Liver (tissue), 9 donors: Measurements from ENCODE around the gene ANKRD42. TPM values are rescaled to one million over a fixed set of nuclear protein-coding genes. Genes with fewer than 3 reads are reported as not detected.

Source experiments
- DNase-seq: peaks from one replicate; pipeline ENCODE4 v3.0.0-alpha.2; 2017; ENCODE audit warnings: low spot score
- H3K27ac ChIP-seq, 2 donors: one replicate each; pipeline ENCODE4 v1.7.0; 2013; ENCODE audit warnings: inconsistent platforms in 2 of 2, low read length in 2 of 2, control low read depth in 1 of 2, low read depth in 1 of 2, mild to moderate bottlenecking in 1 of 2
- H3K27me3 ChIP-seq, 4 donors: one replicate each; pipeline versions ENCODE4 v1.6.1 to v1.7.0; 2013; ENCODE audit warnings: low read length in 3 of 4, inconsistent platforms in 1 of 4, mild to moderate bottlenecking in 1 of 4, moderate library complexity in 1 of 4; ENCODE audit not compliant: control insufficient read depth in 4 of 4, insufficient read depth in 4 of 4
- H3K36me3 ChIP-seq, 4 donors: one replicate each; pipeline versions ENCODE4 v1.6.1 to v1.7.0; 2013; ENCODE audit warnings: low read length in 3 of 4, mild to moderate bottlenecking in 3 of 4, low read depth in 1 of 4, moderate library complexity in 1 of 4; ENCODE audit not compliant: control insufficient read depth in 4 of 4, insufficient read depth in 3 of 4
- H3K4me1 ChIP-seq, 4 donors: one replicate each; pipeline versions ENCODE4 v1.6.1 to v1.7.0; 2013; ENCODE audit warnings: low read length in 3 of 4, mild to moderate bottlenecking in 3 of 4, moderate library complexity in 1 of 4; ENCODE audit not compliant: control insufficient read depth in 4 of 4, insufficient read depth in 4 of 4
- H3K4me3 ChIP-seq, 3 donors: one replicate each; pipeline versions ENCODE4 v1.6.1 to v1.7.0; 2013; ENCODE audit warnings: low read length in 3 of 3, control low read depth in 1 of 3, low read depth in 1 of 3, mild to moderate bottlenecking in 1 of 3
- H3K9ac ChIP-seq, 2 donors: one replicate each; pipeline ENCODE4 v1.7.0; 2013; ENCODE audit warnings: low read length in 2 of 2, mild to moderate bottlenecking in 2 of 2, moderate library complexity in 2 of 2, control low read depth in 1 of 2, low read depth in 1 of 2
- H3K9me3 ChIP-seq, 4 donors: one replicate each; pipeline versions ENCODE4 v1.6.1 to v1.7.0; 2013; ENCODE audit warnings: low read length in 3 of 4; ENCODE audit not compliant: control insufficient read depth in 4 of 4
- EGR1 ChIP-seq, 2 donors: IDR thresholded peaks; 2 replicates each; pipeline ENCODE4 v1.6.1; 2016 to 2018; ENCODE audit warnings: antibody characterized with exemption in 2 of 2, low read depth in 2 of 2
- FOXA1 ChIP-seq: IDR thresholded peaks from 2 replicates; pipeline ENCODE4 v1.6.1; 2016; ENCODE audit warnings: antibody characterized with exemption
- FOXA2 ChIP-seq: IDR thresholded peaks from 2 replicates; pipeline ENCODE4 v1.6.1; 2016; ENCODE audit warnings: antibody characterized with exemption
- GABPA ChIP-seq, 2 donors: IDR thresholded peaks in 1 of 2; conservative IDR thresholded peaks in 1 of 2; 2 replicates each; pipeline ENCODE4 v1.6.1; 2016; ENCODE audit warnings: antibody characterized with exemption in 2 of 2, mild to moderate bottlenecking in 1 of 2, moderate library complexity in 1 of 2
- HNF4A ChIP-seq, 2 donors: conservative IDR thresholded peaks; 2 replicates each; pipeline ENCODE4 v1.6.1; 2016; ENCODE audit warnings: antibody characterized with exemption in 2 of 2, mild to moderate bottlenecking in 2 of 2
- HNF4G ChIP-seq: IDR thresholded peaks from 2 replicates; pipeline ENCODE4 v1.6.1; 2016; ENCODE audit warnings: antibody characterized with exemption
- JUND ChIP-seq, 2 donors: IDR thresholded peaks; 2 replicates each; pipeline ENCODE4 v1.6.1; 2016; ENCODE audit warnings: antibody characterized with exemption in 2 of 2
- NR2F2 ChIP-seq: IDR thresholded peaks from 2 replicates; pipeline ENCODE4 v1.6.1; 2016; ENCODE audit warnings: antibody characterized with exemption
- RAD21 ChIP-seq, 2 donors: IDR thresholded peaks; 2 replicates each; pipeline ENCODE4 v1.6.1; 2016; ENCODE audit warnings: antibody characterized with exemption in 2 of 2, mild to moderate bottlenecking in 2 of 2
- RXRA ChIP-seq, 2 donors: IDR thresholded peaks; 2 replicates each; pipeline ENCODE4 v1.6.1; 2017 to 2018; ENCODE audit warnings: antibody characterized with exemption in 2 of 2, mild to moderate bottlenecking in 1 of 2
- SP1 ChIP-seq: IDR thresholded peaks from 2 replicates; pipeline ENCODE4 v1.6.1; 2018; ENCODE audit warnings: antibody characterized with exemption, mild to moderate bottlenecking
- TAF1 ChIP-seq: conservative IDR thresholded peaks from 2 replicates; pipeline ENCODE4 v1.6.1; 2016; ENCODE audit warnings: antibody characterized with exemption, mild to moderate bottlenecking
- YY1 ChIP-seq: IDR thresholded peaks from 2 replicates; pipeline ENCODE4 v1.6.1; 2016; ENCODE audit warnings: antibody characterized with exemption, mild to moderate bottlenecking
- WGBS: extraction: QIAGEN DNeasy Blood & Tissue Kit; methylation state at CpG from one replicate; pipeline ENCODE4 v1.1.7; 2013; 5-methylcytosine and 5-hydroxymethylcytosine counted together
- polyA plus RNA-seq, 2 donors: library from polyadenylated mRNA; stranded (reverse) in 1 of 2; unstranded in 1 of 2; fragments of 200-250 nt in 1 of 2; fragments of >200 nt in 1 of 2; fragmentation: Nextera tagmentation in 1 of 2; extraction: Ambion mirVana in 1 of 2; gene quantifications; one replicate each; pipeline versions ENCODE4 v1.2.1 to v1.2.3, GENCODE V29; 2013 to 2015
- total RNA-seq, 2 donors: library from RNA; depleted of rRNA; stranded (reverse); fragments of >200 nt; gene quantifications; one replicate each; pipeline ENCODE4 v1.2.3, GENCODE V29; 2014
- TF ChIP-seq, protein P1 (sequence below): IDR thresholded peaks from 2 replicates; pipeline ENCODE4 v1.6.1; 2016; ENCODE audit warnings: antibody characterized with exemption, mild to moderate bottlenecking
- TF ChIP-seq, protein P2 (sequence below): IDR thresholded peaks from 2 replicates; pipeline ENCODE4 v1.6.1; 2016; ENCODE audit warnings: antibody characterized with exemption
- TF ChIP-seq, protein P3 (sequence below): fragments of 150-350 bp; IDR thresholded peaks from 2 replicates; pipeline ENCODE4 v1.5.1; 2017; ENCODE audit warnings: improper control_type of control experiment, low read depth, low read length; ENCODE audit not compliant: missing input control
- TF ChIP-seq, protein P4 (sequence below): IDR thresholded peaks from 2 replicates; pipeline ENCODE4 v1.6.1; 2016; ENCODE audit warnings: antibody characterized with exemption
- donor health status: healthy.
- donor health status: healthy.
- donor health status: healthy.
- donor health status: healthy.
- donor health status: healthy.

Gene ANKRD42
- total and polyA plus RNA-seq, 4 donors = 2.0 to 4.9 (median 2.4) TPM

DNA sequence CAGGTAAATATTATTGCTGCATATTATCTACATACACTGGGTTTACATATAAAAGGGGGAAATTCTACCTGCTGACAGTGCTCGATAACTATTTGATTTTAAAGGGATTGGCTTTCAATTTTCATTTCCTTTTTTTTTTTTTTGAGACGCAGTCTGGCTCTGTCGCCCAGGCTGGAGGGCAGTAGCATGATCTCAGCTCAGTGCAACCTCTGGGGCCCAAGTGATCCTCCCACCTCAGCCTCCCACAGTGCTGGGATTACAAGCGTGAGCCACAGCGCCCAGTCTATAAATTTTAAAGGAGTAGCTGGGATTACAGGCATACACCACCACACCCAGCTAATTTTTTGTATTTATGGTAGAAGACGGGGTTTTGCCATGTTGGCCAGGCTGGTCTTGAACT, 39.7 kb upstream of the ANKRD42 start:
- no peak overlapping the region for H3K9ac ChIP-seq
- H3K36me3 ChIP-seq = no peaks in the 10 kb centered on the region
- TF ChIP-seq RXRA (IDR thresholded peaks at IDR 0.05) = no peak
- TF ChIP-seq HNF4G = no peak
- TF ChIP-seq, protein P1, sequence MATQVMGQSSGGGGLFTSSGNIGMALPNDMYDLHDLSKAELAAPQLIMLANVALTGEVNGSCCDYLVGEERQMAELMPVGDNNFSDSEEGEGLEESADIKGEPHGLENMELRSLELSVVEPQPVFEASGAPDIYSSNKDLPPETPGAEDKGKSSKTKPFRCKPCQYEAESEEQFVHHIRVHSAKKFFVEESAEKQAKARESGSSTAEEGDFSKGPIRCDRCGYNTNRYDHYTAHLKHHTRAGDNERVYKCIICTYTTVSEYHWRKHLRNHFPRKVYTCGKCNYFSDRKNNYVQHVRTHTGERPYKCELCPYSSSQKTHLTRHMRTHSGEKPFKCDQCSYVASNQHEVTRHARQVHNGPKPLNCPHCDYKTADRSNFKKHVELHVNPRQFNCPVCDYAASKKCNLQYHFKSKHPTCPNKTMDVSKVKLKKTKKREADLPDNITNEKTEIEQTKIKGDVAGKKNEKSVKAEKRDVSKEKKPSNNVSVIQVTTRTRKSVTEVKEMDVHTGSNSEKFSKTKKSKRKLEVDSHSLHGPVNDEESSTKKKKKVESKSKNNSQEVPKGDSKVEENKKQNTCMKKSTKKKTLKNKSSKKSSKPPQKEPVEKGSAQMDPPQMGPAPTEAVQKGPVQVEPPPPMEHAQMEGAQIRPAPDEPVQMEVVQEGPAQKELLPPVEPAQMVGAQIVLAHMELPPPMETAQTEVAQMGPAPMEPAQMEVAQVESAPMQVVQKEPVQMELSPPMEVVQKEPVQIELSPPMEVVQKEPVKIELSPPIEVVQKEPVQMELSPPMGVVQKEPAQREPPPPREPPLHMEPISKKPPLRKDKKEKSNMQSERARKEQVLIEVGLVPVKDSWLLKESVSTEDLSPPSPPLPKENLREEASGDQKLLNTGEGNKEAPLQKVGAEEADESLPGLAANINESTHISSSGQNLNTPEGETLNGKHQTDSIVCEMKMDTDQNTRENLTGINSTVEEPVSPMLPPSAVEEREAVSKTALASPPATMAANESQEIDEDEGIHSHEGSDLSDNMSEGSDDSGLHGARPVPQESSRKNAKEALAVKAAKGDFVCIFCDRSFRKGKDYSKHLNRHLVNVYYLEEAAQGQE = no peak
- no peak for TF ChIP-seq FOXA2
- TF ChIP-seq HNF4A (conservative IDR thresholded peaks at IDR 0.05) = no peak
- TF ChIP-seq, protein P2, sequence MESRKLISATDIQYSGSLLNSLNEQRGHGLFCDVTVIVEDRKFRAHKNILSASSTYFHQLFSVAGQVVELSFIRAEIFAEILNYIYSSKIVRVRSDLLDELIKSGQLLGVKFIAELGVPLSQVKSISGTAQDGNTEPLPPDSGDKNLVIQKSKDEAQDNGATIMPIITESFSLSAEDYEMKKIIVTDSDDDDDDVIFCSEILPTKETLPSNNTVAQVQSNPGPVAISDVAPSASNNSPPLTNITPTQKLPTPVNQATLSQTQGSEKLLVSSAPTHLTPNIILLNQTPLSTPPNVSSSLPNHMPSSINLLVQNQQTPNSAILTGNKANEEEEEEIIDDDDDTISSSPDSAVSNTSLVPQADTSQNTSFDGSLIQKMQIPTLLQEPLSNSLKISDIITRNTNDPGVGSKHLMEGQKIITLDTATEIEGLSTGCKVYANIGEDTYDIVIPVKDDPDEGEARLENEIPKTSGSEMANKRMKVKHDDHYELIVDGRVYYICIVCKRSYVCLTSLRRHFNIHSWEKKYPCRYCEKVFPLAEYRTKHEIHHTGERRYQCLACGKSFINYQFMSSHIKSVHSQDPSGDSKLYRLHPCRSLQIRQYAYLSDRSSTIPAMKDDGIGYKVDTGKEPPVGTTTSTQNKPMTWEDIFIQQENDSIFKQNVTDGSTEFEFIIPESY = no peak
- H3K9me3 ChIP-seq = no peaks in the 10 kb centered on the region
- peaks cover 0 to 9% (median 2%) of the 10 kb centered on the region in 4 donors for H3K4me1 ChIP-seq
- WGBS = 94% methylated on average over 6 of the region's 6 CpGs
- no peak overlapping the region for H3K4me3 ChIP-seq
- no peak overlapping the region for H3K27ac ChIP-seq
- no peak for DNase-seq
- no peaks in the 10 kb centered on the region for H3K27me3 ChIP-seq

- under 1% methylated on average over 35 of the region's 35 CpGs for WGBS
- DNase-seq = peak; percentile 62
- Histone ChIP-seq H3K27me3 (no peaks in the 10 kb centered on the region), H3K36me3 (no peaks in the 10 kb centered on the region), H3K9me3 (no peaks in the 10 kb centered on the region), H3K27ac (peak overlapping the region; percentile 94 to 96), H3K4me3 (peak overlapping the region; percentile 69 to 92 (median 88)), H3K9ac (peak overlapping the region; percentile 97 to 98), H3K4me1 (peaks cover 7 to 35% (median 11%) of the 10 kb centered on the region in 4 donors)
- TF ChIP-seq YY1 (no peak), FOXA1 (no peak), HNF4A (conservative IDR thresholded peaks at IDR 0.05) (peak; percentile 37 to 69), RXRA (IDR thresholded peaks at IDR 0.05) (peak; percentile 32 to 59), GABPA (IDR thresholded peaks at IDR 0.05 in 1 of 2, conservative IDR thresholded peaks at IDR 0.05 in 1 of 2) (peak in 1 of 2 donors; percentile 78), EGR1 (IDR thresholded peaks at IDR 0.05; ENCODE audit: low read depth in 2 of 2) (peak; percentile 42 to 45), JUND (IDR thresholded peaks at IDR 0.05) (peak; percentile 52 to 61), SP1 (peak; percentile 95), NR2F2 (no peak), FOXA2 (peak; percentile 19), TAF1 (no peak), RAD21 (IDR thresholded peaks at IDR 0.05) (peak; percentile 39 to 68)
- TF ChIP-seq, protein P1 = no peak
- TF ChIP-seq, protein P3, sequence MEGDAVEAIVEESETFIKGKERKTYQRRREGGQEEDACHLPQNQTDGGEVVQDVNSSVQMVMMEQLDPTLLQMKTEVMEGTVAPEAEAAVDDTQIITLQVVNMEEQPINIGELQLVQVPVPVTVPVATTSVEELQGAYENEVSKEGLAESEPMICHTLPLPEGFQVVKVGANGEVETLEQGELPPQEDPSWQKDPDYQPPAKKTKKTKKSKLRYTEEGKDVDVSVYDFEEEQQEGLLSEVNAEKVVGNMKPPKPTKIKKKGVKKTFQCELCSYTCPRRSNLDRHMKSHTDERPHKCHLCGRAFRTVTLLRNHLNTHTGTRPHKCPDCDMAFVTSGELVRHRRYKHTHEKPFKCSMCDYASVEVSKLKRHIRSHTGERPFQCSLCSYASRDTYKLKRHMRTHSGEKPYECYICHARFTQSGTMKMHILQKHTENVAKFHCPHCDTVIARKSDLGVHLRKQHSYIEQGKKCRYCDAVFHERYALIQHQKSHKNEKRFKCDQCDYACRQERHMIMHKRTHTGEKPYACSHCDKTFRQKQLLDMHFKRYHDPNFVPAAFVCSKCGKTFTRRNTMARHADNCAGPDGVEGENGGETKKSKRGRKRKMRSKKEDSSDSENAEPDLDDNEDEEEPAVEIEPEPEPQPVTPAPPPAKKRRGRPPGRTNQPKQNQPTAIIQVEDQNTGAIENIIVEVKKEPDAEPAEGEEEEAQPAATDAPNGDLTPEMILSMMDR = no peak
- TF ChIP-seq, protein P4, sequence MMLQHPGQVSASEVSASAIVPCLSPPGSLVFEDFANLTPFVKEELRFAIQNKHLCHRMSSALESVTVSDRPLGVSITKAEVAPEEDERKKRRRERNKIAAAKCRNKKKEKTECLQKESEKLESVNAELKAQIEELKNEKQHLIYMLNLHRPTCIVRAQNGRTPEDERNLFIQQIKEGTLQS = no peak
- TF ChIP-seq, protein P2 = peak; percentile 77
Measured at GRCh38 chr11:83156144-83156995, 37.1 kb upstream of the ANKRD42 start.
